ENCODE data around the gene SPOCK1. TPM values are rescaled to one million over a fixed set of nuclear protein-coding genes. Genes with fewer than 3 reads are reported as not detected.

Gene SPOCK1
- total RNA-seq, 4 donors from 2014 or later = 46.5 to 52.7 (median 51.4) TPM

GRCh38 chr5:137186759-137187461 is 312.2 kb downstream of the SPOCK1 start:
- 32 to 43% methylated on average over 4 to 5 of the region's 5 CpGs for WGBS, 2 donors (ENCODE audit: low coverage in 1 of 2)
- ATAC-seq = peak; percentile 85
- TF ChIP-seq EP300 (IDR thresholded peaks at IDR 0.05) (no peak), CTCF (IDR thresholded peaks at IDR 0.05) (no peak), POLR2A (IDR thresholded peaks at IDR 0.05) (no peak)

DNA sequence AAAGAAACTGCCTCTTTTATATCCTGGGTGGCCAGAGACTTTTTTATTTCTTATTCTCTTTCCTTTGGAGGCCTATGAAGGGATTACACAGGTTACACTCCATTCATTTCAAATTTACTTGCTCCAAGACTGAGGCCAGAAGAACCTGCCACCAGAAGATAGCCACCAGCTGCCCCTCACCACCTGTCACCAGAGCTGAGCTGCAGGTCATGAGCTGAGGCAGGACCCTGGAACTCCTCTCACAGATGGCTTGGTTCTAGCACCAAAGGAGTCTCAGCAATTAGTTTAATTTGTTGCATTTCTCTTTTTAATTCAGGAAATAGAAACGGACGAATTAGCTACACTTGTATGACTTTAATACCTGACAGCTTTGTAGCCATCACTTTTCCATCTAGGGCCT is 313.9 kb downstream of the SPOCK1 start:
- Histone ChIP-seq H3K27ac (no peak overlapping the region), H3K4me1 (no peaks in the 10 kb centered on the region), H3K36me3 (no peaks in the 10 kb centered on the region), H3K9me3 (no peaks in the 10 kb centered on the region), H3K27me3 (no peaks in the 10 kb centered on the region), H3K4me3 (no peak overlapping the region)
- 82% methylated on average over 2 of the region's 2 CpGs; no CpG with 5 or more reads in 1 of the 2 donors for WGBS, 2 donors (ENCODE audit: low coverage in 1 of 2)
- no peak for TF ChIP-seq EP300 (IDR thresholded peaks at IDR 0.05)
- no peak for TF ChIP-seq CTCF (IDR thresholded peaks at IDR 0.05)
- no peak for TF ChIP-seq POLR2AphosphoS5 (IDR thresholded peaks at IDR 0.05)
- TF ChIP-seq POLR2A (IDR thresholded peaks at IDR 0.05) = no peak
- no peak for ATAC-seq

More at GRCh38 chr5:137186759-137187461, 312.2 kb downstream of the SPOCK1 start:
- Histone ChIP-seq H3K27ac (peak overlapping the region in 1 of 4 donors; percentile 68), H3K9me3 (no peaks in the 10 kb centered on the region), H3K36me3 (no peaks in the 10 kb centered on the region), H3K27me3 (no peaks in the 10 kb centered on the region), H3K4me3 (no peak overlapping the region), H3K4me1 (no peaks in the 10 kb centered on the region)

- no peak for ATAC-seq
- TF ChIP-seq POLR2AphosphoS5 (IDR thresholded peaks at IDR 0.05) (no peak), CTCF (IDR thresholded peaks at IDR 0.05) (no peak), EP300 (IDR thresholded peaks at IDR 0.05) (no peak), POLR2A (IDR thresholded peaks at IDR 0.05) (no peak)
- H3K4me3 ChIP-seq = no peak overlapping the region
- WGBS, 2 donors (ENCODE audit: low coverage in 1 of 2) = 94% methylated on average over 2 of the region's 2 CpGs; no CpG with 5 or more reads in 1 of the 2 donors
- no peaks in the 10 kb centered on the region for H3K4me1 ChIP-seq
- no peaks in the 10 kb centered on the region for H3K27me3 ChIP-seq
- no peaks in the 10 kb centered on the region for H3K9me3 ChIP-seq
- no peak overlapping the region for H3K27ac ChIP-seq
- H3K36me3 ChIP-seq = no peaks in the 10 kb centered on the region
These were observed 314.4 kb downstream of the SPOCK1 start for GRCh38 chr5:137184734-137185133.

- no peak overlapping the region for H3K27ac ChIP-seq
- no peak for ATAC-seq
- no peak overlapping the region for H3K4me3 ChIP-seq
- TF ChIP-seq CTCF (IDR thresholded peaks at IDR 0.05) (no peak), EP300 (IDR thresholded peaks at IDR 0.05) (no peak), POLR2A (IDR thresholded peaks at IDR 0.05) (no peak), POLR2AphosphoS5 (IDR thresholded peaks at IDR 0.05) (no peak)
- no peaks in the 10 kb centered on the region for H3K4me1 ChIP-seq
- 56 to 100% methylated on average over 1 of the region's 3 CpGs for WGBS, 2 donors (ENCODE audit: low coverage in 1 of 2)
- H3K9me3 ChIP-seq = no peaks in the 10 kb centered on the region
- no peaks in the 10 kb centered on the region for H3K36me3 ChIP-seq
- H3K27me3 ChIP-seq = no peaks in the 10 kb centered on the region
These were observed 316.6 kb downstream of the SPOCK1 start for GRCh38 chr5:137182576-137182975.

DNA sequence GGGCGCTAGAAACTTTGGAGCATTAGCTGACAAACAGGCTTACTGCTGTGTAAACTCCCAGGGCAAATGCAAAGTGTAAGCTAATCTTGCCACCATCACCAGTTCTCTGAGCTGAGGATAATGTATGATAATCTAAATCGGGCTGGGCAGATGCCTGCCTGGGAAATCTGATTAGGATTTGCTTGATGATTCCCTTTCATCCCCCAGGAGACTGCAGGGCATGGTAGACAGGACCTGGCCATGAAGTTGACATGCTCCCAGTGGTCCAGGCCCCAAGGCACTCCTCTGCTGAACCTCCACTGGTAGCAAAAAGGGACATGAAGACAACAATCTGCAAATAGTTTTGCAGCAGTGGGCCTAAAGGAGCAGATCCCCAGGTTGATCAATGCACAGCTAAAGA is 317.5 kb downstream of the SPOCK1 start:
- Histone ChIP-seq H3K36me3 (no peaks in the 10 kb centered on the region), H3K4me3 (no peak overlapping the region), H3K27me3 (no peaks in the 10 kb centered on the region), H3K9me3 (no peaks in the 10 kb centered on the region), H3K27ac (no peak overlapping the region), H3K4me1 (no peaks in the 10 kb centered on the region)
- TF ChIP-seq CTCF (IDR thresholded peaks at IDR 0.05) (no peak), POLR2A (IDR thresholded peaks at IDR 0.05) (no peak), POLR2AphosphoS5 (IDR thresholded peaks at IDR 0.05) (no peak), EP300 (IDR thresholded peaks at IDR 0.05) (no peak)
- ATAC-seq = no peak
- 80% methylated on average over 1 of the region's 2 CpGs; no CpG with 5 or more reads in 1 of the 2 donors for WGBS, 2 donors (ENCODE audit: low coverage in 1 of 2)
